Pancreas (tissue), 10 donors: Measurements from ENCODE around the gene CUEDC2. TPM values are rescaled to one million over a fixed set of nuclear protein-coding genes. Genes with fewer than 3 reads are reported as not detected.
"Not testable (repeated sequence)": the region's sequence is repeated elsewhere in the genome, so short reads cannot be mapped to it uniquely, and the experiment has no call there.

Experiments
- ATAC-seq, 4 donors: fragments of 200-7000 bp; cut with Tn5 transposase; one replicate each; pipeline versions ENCODE4 v1.8.0 to v1.9.1; 2020; ENCODE audit warnings: mild to moderate bottlenecking in 4 of 4, moderate library complexity in 4 of 4
- DNase-seq, 6 donors: peaks; one replicate each; pipeline ENCODE4 v3.0.0-alpha.2; 2020
- FAIRE-seq: peaks from 2 replicates; lab custom pipeline; 2012; peaks lifted over from hg19 to GRCh38; lab: Jason Lieb, UNC
- H3K27ac ChIP-seq, 4 donors: fragments of 200-600 bp; sonication (generic); 1 replicate in 3 of 4; 2 replicates in 1 of 4; pipeline versions ENCODE4 v1.5.0 to v1.8.0; 2020
- H3K27me3 ChIP-seq, 4 donors: fragments of 200-600 bp; one replicate each; pipeline ENCODE4 v1.8.0; 2021
- H3K36me3 ChIP-seq, 3 donors: fragments of 200-600 bp; sonication (generic) in 1 of 3; one replicate each; pipeline versions ENCODE4 v1.5.0 to v1.8.0; 2020 to 2021
- H3K4me1 ChIP-seq, 3 donors: fragments of 200-600 bp; one replicate each; pipeline ENCODE4 v1.8.0; 2021
- H3K4me3 ChIP-seq, 4 donors: fragments of 200-600 bp; sonication (generic) in 2 of 4; one replicate each; pipeline versions ENCODE4 v1.5.0 to v1.8.0; 2020 to 2021
- H3K9me3 ChIP-seq, 4 donors: fragments of 200-600 bp; one replicate each; pipeline ENCODE4 v1.8.0; 2021
- WGBS, 2 donors: extraction: QIAGEN DNeasy Blood & Tissue Kit; methylation state at CpG; one replicate each; pipeline ENCODE4 v1.1.7; 2013; 5-methylcytosine and 5-hydroxymethylcytosine counted together
- intact Hi-C, 3 donors: fragments of 100-400 bp; cut with DNase I; formaldehyde crosslinking; loops; one replicate each; pipeline versions ENCODE4 v1.11.1 to v1.14.2; 2022
- polyA plus RNA-seq, 2 donors: library from polyadenylated mRNA; stranded (reverse); fragments of 200-250 nt; gene quantifications; one replicate each; pipeline ENCODE4 v1.2.3, GENCODE V29; 2013
- total RNA-seq, 6 donors: library from RNA; stranded (reverse); fragmentation: NEBNext Ultra II Directional in 4 of 6; extraction: Animal tissue kit (Norgen Biotek cat#: 25700) in 4 of 6; gene quantifications; one replicate each; pipeline versions ENCODE4 v1.2.1 to v1.2.4, GENCODE V29; 2021 to 2023
- TF ChIP-seq, protein P1 (sequence below), 4 donors: fragments of 200-600 bp; sonication (generic) in 3 of 4; IDR thresholded peaks; one replicate each; pipeline versions ENCODE4 v1.5.0 to v1.8.0; 2021; ENCODE audit warnings: antibody characterized with exemption in 4 of 4
- donor health status: healthy with polysubstance abuse.
- donor health status: DM: no; HTN: no; CAD: no; lungs with moderate emphysema.
- donor health status: DM: no; HTN: no; CAD: no.
- donor health status: control.
- donor health status: control.
- donor health status: Bipolar disorder and iron deficiency.
- donor health status: DM: yes; HTN: yes; CAD: no.
- donor health status: DM: no; HTN: no; CAD: no.
- donor health status: DM: no; HTN: no; CAD: no.
- donor health status: DM: yes; HTN: yes; CAD: no.

CUEDC2 gene
- total and polyA plus RNA-seq, 8 donors = 18.9 to 51.5 (median 21.2) TPM

DNA sequence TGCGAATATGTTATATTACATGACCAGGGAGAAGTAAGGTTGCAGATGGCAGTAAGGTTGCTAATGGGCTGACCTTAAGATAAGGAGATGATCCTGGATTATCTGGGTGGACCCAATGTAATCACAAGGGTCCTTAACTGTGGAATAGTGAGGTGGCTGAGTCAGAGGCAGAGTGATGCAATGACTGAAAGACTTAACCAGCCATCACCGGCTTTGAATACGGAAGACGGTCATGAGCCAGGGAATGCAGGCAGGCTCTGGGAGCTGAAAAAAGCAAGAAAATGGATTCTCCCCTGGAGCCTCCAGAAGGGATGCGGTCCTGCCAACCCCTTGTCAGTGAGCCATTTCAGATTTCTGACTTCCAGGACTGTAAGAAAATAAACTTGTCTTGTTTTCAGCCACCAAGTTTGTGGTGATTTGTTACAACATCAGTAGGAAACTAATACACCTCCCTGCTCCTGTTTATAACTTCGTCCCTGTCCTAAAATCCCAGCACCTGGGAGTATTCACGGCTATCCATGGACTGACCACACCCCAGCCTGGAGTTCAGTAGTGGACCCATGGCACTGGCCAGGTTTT lies 23.6 kb upstream of the CUEDC2 start:
- H3K4me3 ChIP-seq = no peak overlapping the region
- H3K4me1 ChIP-seq = no peaks in the 10 kb centered on the region
- H3K27ac ChIP-seq = no peak overlapping the region
- no peak for ATAC-seq
- TF ChIP-seq, protein P1, sequence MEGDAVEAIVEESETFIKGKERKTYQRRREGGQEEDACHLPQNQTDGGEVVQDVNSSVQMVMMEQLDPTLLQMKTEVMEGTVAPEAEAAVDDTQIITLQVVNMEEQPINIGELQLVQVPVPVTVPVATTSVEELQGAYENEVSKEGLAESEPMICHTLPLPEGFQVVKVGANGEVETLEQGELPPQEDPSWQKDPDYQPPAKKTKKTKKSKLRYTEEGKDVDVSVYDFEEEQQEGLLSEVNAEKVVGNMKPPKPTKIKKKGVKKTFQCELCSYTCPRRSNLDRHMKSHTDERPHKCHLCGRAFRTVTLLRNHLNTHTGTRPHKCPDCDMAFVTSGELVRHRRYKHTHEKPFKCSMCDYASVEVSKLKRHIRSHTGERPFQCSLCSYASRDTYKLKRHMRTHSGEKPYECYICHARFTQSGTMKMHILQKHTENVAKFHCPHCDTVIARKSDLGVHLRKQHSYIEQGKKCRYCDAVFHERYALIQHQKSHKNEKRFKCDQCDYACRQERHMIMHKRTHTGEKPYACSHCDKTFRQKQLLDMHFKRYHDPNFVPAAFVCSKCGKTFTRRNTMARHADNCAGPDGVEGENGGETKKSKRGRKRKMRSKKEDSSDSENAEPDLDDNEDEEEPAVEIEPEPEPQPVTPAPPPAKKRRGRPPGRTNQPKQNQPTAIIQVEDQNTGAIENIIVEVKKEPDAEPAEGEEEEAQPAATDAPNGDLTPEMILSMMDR (IDR thresholded peaks at IDR 0.05) = no peak
- no peaks in the 10 kb centered on the region for H3K36me3 ChIP-seq
- intact Hi-C loops = no loop called here
- H3K9me3 ChIP-seq = no peaks in the 10 kb centered on the region
- no peaks in the 10 kb centered on the region for H3K27me3 ChIP-seq
- whole genome bisulfite sequencing, 2 donors = 83 to 84% methylated on average over 7 of the region's 7 CpGs
- DNase-seq = no peak
- FAIRE-seq = no peak

DNA sequence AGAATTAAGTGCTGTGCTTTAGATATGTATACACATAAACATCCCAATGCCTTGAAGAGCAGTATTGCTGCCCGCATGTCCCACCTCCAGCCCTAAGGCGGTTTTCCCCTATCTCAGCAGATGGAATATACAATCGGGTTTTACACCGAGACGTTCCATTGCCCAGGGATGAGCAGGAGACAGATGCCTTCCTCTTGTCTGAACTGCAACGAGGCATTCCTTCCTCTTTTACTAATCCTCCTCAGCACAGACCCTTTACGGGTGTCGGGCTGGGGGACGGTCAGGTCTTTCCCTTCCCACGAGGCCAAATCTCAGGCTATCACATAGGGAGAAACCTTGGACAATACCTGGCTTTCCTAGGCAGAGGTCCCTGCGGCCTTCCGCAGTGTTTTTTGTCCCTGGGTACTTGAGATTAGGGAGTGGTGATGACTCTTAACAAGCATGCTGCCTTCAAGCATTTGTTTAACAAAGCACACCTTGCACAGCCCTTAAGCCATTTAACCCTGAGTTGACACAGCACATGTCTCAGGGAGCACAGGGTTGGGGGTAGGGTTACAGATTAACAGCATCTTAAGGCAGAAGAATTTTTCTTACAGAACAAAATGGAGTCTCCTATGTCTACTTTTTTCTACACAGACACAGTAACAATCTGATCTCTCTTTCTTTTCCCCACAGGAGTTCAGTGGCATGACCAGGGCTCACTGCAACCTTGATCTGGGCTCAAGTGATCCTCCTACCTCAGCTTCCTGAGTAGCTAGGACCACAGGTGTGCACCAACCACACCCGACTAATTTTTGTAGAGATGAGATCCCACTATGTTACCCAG lies 22.5 kb upstream of the CUEDC2 start:
- not testable (repeated sequence) for H3K4me3 ChIP-seq

DNA sequence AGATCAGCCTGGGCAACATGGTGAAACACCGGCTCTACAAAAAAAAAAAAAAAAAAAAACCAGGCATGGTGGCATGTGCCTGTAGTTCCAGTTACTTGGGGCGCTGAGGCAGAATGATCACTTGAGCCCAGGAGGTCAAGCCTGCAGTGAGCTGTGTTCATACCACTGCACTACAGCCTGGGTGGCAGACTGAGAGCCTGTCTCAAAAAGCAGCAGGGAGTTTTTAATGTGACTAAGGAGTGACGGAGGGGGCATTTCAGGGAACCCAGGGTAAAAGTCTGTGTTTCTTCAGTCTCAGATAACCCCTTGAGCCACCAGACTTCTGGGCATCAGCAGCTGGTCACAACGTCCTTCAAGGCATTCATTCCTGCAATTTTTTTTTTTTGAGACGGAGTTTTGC lies 21.1 kb upstream of the CUEDC2 start:
- H3K4me1 ChIP-seq = peaks cover 0 to 5% (median 0%) of the 10 kb centered on the region in 3 donors
- no peak overlapping the region for H3K4me3 ChIP-seq
- 73 to 82% methylated on average over 5 of the region's 5 CpGs for WGBS, 2 donors
- FAIRE-seq (no peak), ATAC-seq (no peak), DNase-seq (peak in 1 of 6 donors; percentile 8)
- peak overlapping the region in 2 of 4 donors; percentile 6 to 28 for H3K27ac ChIP-seq
- no peaks in the 10 kb centered on the region for H3K9me3 ChIP-seq
- intact Hi-C loops = no loop called here
- TF ChIP-seq, protein P1 (IDR thresholded peaks at IDR 0.05) = no peak
- H3K36me3 ChIP-seq = no peaks in the 10 kb centered on the region
- no peaks in the 10 kb centered on the region for H3K27me3 ChIP-seq

More for the DNA sequence above, 22.5 kb upstream of the CUEDC2 start:
- 82 to 86% methylated on average over 13 of the region's 13 CpGs for WGBS, 2 donors
- H3K4me1 ChIP-seq, H3K27ac ChIP-seq, ATAC-seq, H3K36me3 ChIP-seq, DNase-seq, H3K9me3 ChIP-seq, FAIRE-seq, H3K27me3 ChIP-seq, intact Hi-C loops: not testable (repeated sequence)

DNA sequence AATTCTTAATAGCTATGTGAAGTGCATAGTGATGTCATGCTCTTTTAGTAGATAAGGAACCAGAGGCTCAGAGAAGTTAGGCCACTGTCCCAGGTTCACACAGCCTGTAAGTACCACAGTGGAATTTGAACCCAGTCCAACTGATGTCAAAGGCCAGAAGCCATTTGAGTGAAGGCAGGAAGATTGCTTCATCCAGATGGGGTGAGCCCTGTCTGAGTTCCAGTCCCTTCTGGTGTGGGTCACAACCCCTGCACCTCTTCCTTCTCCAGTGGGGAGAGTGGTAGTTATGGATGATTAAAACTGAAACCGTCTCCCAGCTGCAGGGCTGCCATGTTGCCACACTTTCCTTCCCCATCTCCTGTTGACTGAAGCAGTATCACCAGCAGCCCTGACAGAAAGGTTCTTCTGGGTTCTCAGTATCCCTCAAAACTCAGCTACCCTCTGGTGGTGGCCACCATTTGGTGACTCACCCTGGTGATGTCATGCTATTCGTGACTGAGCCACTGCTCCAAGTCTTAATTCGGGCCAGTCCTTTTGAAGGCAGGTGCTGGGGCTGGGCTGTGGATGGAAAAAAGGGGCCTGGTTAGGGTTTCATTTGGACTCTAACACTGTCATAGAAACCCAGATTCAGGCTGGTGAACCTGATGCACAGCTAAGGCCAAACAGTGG lies 20.4 kb upstream of the CUEDC2 start:
- DNase-seq = peak in 2 of 6 donors; percentile 37 to 40
- Histone ChIP-seq H3K27me3 (no peaks in the 10 kb centered on the region), H3K4me1 (peaks cover 0 to 5% (median 0%) of the 10 kb centered on the region in 3 donors), H3K4me3 (no peak overlapping the region), H3K27ac (peak overlapping the region in 1 of 4 donors; percentile 28), H3K9me3 (no peaks in the 10 kb centered on the region), H3K36me3 (no peaks in the 10 kb centered on the region)
- no peak for ATAC-seq
- FAIRE-seq = no peak
- intact Hi-C loops = no loop called here
- WGBS, 2 donors = 69 to 71% methylated on average over 3 of the region's 3 CpGs
- TF ChIP-seq, protein P1 (IDR thresholded peaks at IDR 0.05) = no peak
